Activated CD4-positive, CD25-positive, alpha-beta regulatory T cell treated with anti-CD3 and anti-CD28 coated beads, Interleukin-2, amount 50 U/mL, for 16 hours (primary cell): ENCODE data around the gene CD300LF.

ENCODE experiments used
- DNase-seq: peaks from one replicate; pipeline ENCODE4 v3.0.0-alpha.2; 2020; ENCODE audit warnings: low read depth, low spot score

CD300LF gene

DNA sequence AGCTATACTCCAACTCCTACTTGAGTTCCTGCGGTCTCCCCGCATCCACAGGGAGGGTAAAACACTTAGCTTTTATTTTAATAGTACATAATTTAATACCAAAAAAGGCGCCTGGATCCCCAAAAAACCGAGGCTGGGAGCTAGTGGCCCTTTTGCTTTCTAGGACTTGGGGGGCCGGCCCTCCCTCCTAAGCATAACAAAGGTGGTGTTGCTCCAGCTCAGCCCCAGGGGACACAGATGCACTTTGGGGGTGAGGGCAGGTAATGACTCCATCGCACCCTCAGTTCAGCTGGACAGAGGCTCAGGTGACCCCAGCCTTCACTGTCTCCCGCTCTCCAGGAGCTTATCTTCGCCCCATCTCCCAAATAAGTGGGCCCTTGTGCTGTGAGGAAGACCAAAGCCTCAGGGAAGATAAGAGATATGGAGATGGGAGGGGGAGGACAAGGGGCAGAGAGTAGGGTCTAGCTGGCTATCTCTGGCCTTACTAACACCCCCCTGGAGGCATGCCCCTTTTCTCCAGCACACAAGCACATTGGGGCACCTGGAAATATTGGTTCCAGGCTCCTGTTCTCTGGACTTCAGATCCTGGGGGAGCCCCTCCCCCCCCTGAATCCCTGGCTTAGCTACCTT is 32.9 kb upstream of the CD300LF start:
- no peak for DNase-seq

DNA sequence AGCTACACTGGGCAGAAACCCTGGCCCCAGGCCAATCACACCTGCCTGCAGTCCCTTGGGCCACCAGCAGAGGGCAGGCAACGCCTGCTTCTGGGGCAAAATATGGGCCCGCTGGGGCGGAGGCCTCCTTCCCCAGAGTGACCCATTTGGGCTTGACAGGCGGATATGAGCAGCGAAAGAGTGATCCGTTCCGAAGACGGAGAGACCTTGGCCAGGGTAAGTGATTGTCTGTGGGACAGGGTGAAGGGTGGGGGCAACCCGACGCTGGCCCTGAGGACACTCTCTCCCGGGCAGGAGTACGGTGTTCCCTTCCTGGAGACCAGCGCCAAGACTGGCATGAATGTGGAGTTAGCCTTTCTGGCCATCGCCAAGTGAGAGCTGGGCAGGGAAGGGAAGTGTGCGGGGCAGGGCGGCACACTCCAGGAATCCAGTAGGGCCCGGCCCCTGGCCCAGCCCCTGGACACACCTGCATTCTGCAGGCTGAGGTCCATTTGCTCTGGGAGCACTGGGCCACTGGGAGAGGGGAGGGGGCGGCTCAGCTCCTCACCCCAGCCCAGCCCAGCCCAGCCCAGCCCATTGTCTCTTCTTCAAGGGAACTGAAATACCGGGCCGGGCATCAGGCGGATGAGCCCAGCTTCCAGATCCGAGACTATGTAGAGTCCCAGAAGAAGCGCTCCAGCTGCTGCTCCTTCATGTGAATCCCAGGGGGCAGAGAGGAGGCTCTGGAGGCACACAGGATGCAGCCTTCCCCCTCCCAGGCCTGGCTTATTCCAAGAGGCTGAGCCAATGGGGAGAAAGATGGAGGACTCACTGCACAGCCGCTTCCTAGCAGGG is 32.2 kb upstream of the CD300LF start:
- DNase-seq, result peak; percentile 74

DNA sequence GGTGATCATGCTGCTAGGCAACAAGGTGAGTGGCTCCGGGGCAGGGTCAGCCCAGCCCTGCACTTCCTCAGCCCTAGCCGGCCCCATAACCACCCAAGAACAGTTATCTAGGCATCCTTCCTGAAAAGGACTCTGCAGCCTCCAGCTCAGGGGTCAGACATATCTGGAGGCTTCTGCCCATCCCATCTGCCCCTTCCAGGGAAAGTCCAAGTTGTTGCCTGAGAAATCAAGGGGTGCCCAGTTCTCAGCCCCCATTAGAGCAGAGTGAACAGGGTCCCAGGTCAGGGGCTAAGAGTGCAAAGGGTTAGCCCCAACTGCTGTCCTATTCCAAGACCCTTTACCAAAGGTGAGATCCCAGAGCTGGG is 31.6 kb upstream of the CD300LF start:
- DNase-seq, result no peak

DNA sequence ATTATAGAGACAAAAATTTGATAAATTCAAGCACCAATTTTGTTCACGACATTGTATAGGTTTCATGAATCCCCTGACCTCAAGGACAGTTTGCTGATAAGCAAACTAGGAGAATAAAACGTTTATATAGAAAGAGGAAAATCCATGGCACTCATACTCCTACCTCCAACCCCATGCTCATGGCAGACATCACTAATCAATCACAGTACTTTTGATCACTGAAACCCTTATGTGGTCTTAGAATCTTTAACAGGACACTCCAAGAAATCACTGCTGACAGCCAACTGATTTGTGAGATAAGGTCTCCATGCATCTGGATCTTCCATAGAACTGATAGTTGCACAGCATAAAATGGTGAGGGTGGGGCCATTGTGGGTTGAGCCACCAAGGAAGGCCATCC is 31.0 kb upstream of the CD300LF start:
- DNase-seq, result no peak

DNA sequence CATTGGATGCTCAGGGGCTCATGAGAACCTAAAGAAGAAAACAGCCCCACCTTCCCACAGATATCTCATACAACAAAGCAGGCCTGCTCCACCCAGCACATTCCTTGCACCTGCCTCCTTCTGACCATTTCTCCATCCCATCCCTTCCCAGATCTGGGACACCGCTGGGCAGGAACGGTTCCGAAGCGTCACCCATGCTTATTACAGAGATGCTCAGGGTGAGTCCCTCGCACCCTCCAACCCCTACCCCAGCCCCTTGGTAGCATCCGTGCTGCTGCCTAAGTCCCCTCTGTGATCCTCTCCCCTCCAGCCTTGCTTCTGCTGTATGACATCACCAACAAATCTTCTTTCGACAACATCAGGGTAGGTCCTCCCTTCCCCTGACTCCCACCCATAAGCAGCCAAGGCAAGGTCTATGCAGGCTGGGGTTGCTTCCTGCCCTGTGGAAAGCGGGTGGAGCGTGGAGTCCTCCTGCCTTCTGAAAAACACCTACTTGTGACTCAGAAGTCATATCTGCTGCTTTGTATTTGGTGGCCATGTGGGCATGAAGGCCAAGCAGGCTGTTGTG is 30.3 kb upstream of the CD300LF start:
- no peak for DNase-seq

DNA sequence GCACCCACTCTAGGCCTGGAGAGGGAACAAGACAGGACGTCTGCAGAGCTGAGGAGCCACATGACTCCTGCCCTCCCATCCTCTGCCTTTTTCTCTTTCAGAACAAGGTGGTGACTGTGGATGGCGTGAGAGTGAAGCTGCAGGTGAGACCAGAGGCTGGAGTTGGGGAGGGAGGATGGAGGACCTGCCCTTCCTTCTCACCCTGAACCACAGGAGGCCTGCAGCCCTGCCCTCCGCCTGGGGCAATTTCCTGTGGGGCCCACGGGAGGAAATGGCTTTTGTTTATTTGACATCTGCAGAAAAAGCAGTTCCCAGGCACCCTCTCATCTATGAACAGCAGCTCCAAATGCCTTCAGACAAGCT is 29.4 kb upstream of the CD300LF start:
- DNase-seq, result no peak

DNA sequence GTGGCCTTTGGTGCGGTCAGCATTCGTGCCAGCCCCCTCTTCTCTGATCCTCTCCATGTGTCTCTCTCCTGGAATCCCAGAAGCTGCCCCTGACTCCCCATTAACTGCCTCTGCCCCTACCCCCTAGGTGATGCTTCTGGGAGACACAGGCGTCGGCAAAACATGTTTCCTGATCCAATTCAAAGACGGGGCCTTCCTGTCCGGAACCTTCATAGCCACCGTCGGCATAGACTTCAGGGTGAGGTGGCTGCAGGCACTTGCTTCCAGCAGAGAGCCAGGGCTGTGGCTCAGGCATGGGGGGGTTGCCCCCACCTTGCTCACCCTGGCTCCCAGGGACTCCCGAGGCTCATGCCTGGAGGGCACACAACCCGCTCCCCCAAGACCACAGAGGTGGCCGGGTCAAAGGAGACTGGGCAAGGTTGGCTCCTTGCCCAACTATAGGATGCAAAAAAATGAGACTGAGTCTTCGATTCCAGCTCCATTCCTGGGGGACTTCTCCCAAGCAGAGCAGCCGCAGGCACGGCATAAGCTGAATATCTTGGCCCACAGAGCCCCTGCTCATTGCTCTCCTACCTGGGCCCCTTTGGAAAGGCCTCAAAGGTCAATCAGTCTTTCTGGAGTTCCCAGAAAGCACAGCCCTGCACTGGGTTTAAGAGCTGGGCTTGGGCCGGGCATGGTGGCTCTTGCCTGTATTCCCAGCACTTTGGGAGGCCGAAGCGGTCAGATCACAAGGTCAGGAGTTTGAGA is 28.1 kb upstream of the CD300LF start:
- no peak for DNase-seq

DNA sequence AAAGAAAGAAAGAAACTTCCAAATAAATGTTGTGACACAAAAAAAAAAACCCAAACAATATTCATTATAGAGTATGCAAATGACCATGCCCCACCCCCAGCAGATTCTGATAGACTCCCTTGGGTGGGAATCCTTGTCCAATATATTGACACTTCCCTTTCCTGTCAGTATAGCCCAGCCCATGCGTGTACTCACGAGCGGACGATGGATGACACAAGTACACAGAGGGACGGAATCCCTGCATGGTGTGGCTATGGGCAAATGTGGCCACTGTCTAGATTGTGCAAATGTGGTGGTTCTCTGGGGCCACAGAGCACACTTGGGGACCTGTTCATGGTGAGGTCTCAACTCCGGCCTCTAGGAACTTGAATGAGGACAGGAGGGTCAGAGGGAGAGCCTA is 27.4 kb upstream of the CD300LF start:
- DNase-seq, result no peak

DNA sequence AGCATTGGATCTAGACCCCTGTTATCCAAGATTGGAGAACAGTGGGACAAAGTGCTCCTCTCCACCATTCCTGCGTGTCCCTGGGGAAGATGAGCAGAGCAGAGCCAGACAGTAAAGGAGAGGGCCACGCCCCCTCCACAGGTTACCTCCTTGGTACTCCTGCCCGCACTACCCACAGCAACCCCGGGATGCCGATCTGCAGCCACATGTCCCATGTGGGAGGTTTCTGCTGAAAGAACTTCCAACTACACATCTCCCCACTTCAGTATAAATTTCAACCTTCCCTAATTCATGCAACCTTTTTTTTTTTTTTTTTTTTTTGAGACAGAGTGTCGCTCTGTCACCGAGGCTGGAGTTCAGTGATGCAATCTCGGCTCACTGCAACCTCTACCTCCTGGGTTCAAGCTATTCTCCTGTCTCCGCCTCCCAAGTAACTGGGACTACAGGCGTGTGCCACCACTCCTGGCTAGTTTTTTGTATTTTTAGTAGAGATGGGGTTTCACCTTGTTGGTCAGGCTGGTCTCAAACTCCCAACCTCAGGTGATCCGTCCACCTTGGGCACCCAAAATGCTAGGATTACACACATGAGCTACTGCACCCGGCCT is 26.6 kb upstream of the CD300LF start:
- no peak for DNase-seq

DNA sequence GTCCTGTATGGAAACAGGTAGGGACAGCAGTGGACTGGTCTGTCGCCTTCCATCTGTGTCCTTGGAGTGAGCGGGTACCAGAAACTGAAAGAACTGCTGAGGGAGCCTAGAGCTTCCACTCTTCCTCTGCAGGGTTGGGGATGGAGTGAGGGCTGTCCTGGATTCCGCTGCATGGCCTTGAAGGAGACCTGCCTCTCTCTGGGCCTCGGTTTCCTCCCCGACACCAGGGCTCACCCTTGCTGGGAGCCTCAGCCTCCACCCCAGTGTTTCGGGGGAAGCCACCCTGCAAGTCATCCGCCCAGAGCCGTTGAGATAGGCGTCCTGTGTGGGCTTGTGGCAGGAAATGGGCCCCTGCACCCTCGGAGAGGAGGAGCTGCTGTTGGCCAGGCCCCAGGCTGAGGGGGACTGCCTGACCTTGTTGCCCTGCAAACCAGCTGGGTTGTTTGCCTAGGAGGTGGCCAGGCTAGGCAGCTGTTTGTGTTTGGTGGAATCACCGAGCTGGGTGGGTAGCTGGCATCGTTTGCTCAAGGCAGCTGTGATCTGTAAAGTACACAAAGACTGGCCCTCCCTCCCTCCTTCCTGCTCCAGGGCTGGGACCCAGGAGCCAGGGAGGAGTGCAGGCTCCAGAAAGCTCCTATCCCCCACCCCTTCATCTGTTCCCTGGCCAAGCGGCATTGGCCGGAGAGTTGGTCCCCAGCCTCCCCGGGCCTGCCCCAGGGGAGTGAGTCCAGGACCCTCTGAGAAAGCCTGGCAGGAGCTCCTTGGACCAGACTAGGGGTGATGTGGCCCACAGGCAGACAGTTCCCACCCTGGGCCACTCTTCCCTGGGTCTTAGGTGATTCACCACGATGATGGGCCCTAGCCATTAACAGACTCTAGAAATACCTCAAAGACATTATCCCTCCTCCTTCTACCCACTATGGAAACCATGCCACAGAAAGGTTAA is 25.6 kb upstream of the CD300LF start:
- peak; percentile 54 for DNase-seq

DNA sequence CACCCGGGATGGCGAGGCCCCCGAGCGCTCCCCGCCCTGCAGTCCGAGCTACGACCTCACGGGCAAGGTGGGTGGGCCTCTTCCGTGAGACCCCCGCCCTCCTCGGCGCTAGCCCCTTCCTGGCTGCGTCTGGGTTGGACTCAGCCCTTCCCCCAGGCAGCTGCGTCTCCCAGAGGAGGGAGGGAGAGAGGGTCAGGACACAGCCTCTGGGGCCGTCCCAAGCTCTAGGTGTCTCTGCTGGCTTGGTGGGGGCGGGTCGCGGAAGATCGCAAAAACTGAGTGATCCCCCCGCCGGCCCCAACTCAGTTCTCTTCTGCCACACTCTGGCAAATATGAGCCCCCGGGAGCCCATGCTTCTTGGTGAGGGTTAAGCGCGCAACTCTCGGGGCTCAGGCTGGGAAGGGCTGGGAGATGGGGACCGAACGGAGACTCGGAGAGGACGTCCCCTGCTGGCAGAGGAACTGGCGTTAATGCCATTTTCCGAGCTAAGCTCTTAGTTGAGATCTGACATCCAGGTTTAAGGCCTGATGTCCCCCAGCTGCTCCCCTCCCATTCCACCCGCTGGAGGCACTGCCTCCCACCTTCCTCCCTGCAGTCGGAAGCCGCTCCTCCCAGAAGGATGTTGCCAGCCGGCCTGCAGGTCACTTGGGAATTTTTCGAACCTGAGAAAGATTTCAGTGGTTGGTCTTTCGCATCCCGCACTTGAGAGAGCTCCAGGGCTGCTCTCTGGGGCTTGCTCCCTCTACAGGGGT is 24.8 kb upstream of the CD300LF start:
- DNase-seq, result no peak

DNA sequence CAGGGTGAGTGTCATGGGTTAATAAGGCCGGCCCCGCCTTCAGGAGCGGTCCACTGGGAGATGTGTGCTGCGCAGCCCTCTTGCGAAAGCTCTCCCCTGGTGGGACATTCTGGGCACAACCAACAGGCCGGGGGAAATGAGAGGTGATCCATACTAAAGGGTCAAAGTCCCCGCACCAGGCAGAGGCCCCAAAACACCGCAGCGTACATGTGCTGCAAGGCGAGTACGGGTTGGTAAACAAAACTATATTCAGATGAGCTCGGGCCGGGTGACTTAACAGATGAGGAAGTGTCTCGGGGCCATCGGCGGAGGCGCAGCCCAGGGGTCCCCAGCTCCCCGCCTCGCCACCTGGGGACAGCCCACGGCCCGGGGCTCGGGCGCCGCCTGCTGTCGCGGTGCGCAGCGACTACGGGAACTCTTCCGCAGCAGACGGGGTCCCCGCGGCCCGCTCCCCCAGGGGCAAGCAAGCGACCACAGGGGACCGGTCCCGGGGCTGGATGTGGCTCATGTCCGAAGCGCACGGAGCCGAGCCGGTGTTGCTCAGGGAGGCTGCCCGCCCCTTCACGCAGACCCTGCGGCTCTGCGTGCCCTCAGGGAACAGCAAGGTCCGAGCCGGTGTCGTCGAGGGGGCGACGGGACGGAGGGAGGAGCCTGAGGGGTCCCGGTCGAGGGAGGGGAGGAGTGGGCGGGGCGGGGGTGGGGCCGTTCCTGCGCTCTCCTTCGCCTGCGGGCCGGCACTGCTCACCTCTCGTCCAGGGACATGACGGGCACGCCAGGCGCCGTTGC is 24.0 kb upstream of the CD300LF start, which contains the start of gene RAB37:
RAB37 (plus strand) TSS at position 744 of the 786 bp plus-strand sequence; CDS start at position 761, 17 bp downstream.
- DNase-seq, result no peak

DNA sequence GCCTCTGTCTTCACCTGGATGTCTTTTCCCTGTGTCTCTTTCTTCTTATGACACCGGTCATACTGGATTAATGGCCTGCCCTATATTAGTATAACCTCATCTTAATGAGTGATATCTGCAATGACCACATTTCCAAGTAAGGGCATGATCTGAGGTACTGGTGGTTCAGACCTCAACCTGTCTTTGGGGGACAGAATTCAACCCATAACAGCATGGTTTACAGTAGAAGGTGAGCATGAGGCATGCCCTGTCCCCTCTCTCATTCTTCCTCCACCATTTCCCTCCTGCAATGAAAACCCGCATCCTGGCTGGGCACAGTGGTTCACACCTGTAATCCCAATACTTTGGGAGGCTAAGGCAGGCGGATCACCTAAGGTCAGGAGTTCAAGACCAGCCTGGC is 21.5 kb upstream of the CD300LF start:
- DNase-seq, result no peak

DNA sequence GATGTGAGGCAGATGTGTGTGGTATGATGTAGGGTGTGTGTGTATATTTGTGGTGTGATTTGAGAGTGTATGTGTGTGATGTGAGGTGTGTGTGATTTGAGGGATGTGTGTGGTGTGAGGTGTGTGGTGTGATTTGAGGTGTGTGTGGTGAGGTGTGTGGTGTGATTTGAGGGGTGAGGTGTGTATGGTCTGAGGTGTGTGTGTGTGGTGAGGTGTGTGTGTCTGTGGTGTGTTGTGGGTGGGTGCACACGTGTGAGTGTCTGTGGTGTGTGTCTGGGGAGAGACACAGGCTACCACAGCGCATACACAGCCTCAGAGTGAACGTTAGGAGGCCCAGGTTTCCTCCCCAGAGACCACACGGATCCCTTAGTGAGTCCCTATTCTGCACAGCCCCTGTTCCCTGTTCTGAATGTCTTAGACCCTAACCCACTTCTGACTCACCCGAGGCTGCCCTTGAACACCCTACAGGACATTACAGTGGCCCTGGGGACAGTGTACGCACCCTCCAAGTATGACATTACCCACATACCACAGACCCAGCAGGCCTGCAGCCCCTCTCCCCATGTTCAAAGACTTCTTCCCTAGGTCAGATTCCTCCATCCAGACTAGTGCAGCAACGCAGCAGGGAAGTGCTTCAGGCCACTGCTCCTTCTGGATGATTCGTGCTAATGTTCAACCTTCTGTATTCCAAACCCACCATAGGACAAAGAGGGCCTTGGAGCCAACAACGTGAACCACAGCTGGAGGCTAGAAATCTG is 20.8 kb upstream of the CD300LF start:
- DNase-seq, result no peak

DNA sequence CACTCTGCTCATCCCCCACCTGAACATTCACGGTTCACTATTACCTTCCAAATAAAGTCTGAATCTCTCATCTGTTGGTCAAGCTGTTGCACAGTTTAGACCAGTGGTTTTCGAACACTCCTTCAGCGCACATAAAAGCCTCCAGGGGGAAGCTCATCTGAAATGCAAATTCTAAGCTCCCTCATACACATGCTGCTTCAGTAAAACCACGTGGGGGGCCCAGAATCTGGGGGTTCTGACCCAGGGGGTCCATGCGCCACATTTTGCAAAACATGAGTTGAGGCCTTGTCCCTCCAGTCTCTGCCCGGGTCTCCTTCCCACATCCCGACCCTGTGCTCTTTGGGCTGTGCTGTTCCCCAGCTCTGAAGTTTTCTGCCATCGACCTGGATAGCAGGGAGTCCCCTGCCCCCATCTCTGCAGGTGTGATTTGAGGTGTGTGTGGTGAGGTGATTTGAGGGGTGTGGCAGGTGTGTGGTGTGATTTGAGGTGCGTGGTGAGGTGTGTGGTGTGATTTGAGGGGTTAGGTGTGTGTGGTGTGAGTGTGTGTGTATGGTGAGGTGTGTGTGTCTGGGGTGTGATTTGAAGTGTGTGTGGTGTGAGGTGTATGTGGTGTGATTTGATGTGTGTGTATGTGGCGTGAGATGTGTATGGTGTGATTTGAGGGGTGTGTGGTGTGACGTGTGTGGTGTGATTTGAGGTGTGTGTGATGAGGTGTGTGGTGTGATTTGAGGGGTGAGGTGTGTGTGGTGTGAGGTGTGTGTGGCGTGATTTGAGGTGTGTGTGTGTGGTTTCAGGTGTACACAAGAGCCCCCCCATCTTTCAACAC is 19.5 kb upstream of the CD300LF start:
- no peak for DNase-seq

DNA sequence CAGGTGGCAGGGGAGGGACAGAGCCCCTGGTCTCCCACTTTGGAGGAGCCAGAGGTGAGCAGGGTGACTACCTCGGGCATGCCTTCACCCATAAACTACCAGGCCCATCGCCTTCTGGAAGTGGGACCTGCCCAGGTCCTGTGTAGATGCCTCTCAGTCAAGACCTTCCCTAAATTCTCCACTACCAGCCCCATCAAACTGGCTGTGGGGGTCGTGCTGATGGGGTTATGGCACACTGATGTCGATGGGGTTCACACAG is 18.6 kb upstream of the CD300LF start:
- no peak for DNase-seq

DNA sequence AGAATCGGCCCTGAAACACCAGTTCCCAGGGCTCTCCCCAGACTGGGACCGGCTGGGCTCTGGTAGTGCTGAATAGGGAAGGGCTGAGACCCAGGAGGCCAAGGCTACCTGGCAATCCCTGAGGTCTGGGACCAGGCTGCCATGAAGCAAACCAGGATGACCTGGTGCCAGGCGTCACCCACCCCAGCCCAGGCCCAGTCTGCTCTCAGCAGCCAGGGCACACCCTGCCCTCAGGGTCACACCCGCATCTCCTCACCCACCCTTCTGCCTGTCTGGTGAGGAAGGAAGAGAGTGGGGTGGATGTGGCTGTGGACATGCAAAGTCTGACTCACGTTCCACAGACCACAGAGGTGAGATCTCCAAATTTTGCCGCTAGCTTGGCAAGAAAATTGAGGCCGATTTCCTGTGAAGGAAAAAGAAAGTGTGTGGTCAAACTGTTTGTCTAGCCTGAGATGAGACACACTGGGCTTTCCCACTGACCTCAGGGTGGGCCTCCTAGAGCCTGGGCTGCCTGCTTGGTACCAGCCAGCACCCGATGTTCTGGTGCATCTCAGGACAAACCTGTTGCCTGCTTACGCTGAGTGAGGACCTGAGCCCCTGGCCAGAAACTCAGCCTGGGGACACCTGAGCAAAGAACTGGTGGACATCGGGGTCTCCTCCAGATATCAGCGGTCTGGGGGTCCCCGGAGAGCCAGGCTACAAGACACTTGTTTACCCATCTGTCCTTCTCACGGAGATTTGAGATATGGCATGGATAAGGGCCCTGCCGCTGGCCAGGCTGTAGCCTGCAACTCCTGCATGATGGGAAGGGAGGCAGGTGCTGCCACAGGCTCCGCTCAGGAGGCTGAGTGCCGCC is 18.0 kb upstream of the CD300LF start:
- no peak for DNase-seq
